HTR-8/SVneo (cell line): ENCODE data around the gene MXRA7.
A peak's percentile ranks its signal among the peaks of the same experiment; 100 is the strongest.
"Not testable (repeated sequence)": the region's sequence is repeated elsewhere in the genome, so short reads cannot be mapped to it uniquely, and the experiment has no call there.

Experiments
- DNase-seq: peaks from one replicate; pipeline ENCODE4 v3.0.0; 2011; ENCODE audit warnings: low spot score, mixed read lengths; ENCODE audit not compliant: insufficient read length
- FAIRE-seq: peaks from 2 replicates; lab custom pipeline; 2011; peaks lifted over from hg19 to GRCh38; lab: Jason Lieb, UNC

The MXRA7 gene

GRCh38 chr17:76720211-76720610 is 9.4 kb upstream of the MXRA7 start:
- no peak for FAIRE-seq
- no peak for DNase-seq

- FAIRE-seq (no peak), DNase-seq (no peak)
Observed at GRCh38 chr17:76718516-76718915, 7.8 kb upstream of the MXRA7 start.

DNA sequence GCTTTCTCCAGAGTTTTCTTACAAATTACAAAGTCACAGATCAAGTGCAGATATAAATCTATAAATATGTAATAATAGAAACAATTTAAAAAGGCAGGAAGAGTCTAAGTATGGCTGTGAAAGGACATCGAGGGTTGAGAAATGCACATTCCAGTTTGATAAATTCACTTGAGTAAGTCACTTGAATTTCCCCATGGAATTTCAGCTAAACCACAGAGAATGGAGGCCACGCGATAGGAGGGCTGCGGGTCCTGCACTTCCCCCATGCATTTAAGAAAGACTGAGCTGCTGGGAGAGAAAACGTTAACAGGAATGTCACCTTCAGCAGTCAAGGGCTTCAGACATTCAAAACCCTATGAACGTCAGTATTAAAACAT is 6.1 kb upstream of the MXRA7 start:
- FAIRE-seq = no peak

GRCh38 chr17:76716146-76716838 is 5.5 kb upstream of the MXRA7 start:
- FAIRE-seq (peak; percentile 38), DNase-seq (no peak)

More for the DNA sequence above, 6.1 kb upstream of the MXRA7 start:
- DNase-seq = no peak

- DNase-seq (no peak), FAIRE-seq (no peak)
Observed at GRCh38 chr17:76715496-76715830, 4.7 kb upstream of the MXRA7 start.

DNA sequence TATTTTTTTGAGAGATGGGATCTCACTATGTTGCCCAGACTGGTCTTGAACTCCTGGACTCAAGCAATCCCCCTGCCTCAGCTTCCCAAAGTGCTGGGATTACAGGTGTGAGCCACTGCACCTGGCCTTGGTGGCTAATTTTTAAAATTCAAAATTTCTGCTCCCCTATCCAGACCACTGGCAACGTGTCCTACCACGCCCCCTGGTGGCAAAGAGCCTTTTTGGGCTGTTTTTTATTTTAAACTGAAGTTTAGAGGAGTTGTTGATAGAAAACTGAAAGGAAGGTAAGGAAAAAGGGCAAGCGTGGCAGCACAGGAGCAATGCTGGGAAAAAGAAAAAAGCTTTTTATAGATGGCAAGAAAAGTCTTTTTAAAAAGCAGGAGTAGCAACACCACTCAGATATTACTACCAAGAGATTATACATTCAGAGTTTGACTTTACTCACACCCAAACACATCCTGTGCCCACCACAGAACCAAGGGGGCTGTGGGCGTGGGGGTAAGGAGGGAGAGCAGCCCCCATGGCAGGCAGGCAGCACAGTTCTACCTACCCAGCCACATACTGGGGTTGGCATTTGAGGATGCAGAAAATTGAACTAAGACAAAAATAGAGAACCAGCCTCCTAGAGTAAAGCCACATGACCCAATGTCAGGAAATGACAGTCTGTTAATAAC is 4.2 kb upstream of the MXRA7 start:
- FAIRE-seq = no peak
- DNase-seq = no peak

GRCh38 chr17:76714336-76714735 is 3.6 kb upstream of the MXRA7 start:
- no peak for FAIRE-seq
- DNase-seq = no peak

- FAIRE-seq = no peak
Observed at GRCh38 chr17:76713765-76714164, 3.0 kb upstream of the MXRA7 start.

GRCh38 chr17:76712321-76712720 is 1.6 kb upstream of the MXRA7 start:
- not testable (repeated sequence) for DNase-seq, FAIRE-seq

More at GRCh38 chr17:76713765-76714164, 3.0 kb upstream of the MXRA7 start:
- no peak for DNase-seq

- FAIRE-seq = not testable (repeated sequence)
Observed at GRCh38 chr17:76709951-76710862, 558 bp downstream of the MXRA7 start.

DNA sequence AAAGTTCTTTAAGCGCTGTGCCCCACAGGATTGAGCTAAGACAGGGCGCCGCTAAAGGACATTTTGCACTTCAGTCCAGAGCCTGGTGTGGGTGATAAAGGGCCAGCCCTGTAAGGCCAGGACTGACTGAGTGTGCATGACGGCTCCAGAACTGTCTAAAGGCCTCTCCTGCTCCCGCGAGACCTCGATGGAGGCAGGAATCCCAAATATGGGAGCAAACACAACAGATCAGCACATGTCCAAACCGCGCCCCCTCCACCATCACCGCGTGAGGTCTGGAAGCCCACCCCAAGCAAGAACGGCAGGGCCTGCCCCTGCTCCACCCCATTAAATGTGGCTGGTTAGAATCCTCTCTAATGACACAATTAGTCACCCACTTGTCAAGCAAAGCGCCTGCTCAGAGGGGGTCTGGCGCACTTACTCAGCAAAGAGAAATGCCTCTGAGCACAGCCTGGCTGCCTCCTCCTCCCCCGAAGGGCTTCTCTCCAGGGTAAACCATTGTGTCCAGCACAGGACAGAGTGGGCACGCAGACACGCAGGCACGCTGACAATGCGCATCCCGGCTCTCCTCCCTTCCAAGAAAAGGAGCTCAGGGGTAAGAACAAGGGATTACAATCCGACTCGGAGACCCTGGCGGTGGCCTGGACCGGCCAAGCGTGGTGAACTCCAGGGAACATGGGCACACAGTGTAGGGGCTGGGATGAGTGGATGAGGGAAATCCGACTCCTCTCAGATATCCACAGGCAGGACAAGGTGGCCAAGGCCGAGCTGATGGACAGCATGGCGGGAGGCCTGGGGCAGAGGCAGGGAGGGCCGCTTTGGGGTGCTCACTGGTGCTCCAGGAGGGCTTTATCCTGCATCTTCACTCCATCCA is 1.5 kb downstream of the MXRA7 start:
- peak; percentile 95 for DNase-seq
- peak; percentile 97 for FAIRE-seq

More at GRCh38 chr17:76709951-76710862, 558 bp downstream of the MXRA7 start:
- not testable (repeated sequence) for DNase-seq

DNA sequence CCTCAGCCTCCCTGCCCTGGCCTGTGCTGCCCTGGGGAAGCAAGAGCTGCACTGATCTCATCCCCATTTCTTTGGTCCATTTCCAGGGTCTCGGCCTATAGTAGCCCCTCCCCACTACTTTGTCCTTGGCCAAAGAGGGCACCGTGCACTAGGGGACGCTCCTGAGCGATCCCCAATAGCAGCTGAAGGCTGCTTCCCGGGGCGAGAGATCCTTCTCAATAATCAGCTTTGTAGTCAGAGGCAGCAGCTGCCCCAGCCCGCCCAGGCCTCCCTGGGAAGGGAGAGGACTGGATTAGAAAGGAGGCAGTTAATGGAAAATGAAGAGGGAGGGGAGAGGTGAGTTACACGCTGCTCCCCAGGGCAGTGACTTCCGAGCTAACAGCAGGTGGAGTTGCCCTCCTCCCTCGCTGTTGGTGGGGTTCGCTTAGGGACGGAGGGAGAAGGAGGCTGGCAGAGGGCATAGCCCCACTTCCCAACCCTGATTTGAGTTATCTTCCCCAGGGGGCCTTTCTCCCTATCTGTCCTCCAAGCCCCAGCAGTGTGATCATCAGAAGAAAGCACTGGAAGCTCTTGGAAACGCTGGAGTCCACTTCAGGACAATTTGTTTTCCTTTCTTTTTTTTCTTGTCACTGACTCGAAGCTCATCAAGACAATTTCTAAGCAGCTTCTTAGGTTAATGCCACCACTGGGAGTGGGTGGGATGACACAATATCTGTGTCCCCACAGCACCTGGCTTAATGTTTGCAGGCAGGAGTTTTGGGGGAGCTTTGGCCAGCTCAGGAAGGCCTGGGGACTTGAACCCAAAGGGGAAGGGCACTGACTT is 2.6 kb downstream of the MXRA7 start:
- no peak for DNase-seq
- no peak for FAIRE-seq

DNA sequence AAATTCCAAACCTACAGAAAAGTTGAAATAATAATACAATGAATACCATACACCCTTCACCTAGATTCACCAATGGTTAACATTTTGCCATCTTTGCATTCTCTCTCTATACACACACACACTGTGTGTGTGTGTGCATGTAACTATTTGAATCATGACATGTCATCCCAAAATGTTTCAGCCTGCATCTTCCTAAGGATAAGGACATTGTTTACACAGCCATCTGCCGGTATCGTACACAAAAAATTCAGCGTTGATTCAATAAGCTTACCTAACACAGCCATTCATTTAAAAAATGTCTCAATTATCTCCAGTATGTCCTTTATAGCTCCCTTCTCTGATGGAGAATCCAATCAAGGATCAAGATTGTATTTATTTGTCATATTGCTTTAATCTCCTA is 3.9 kb downstream of the MXRA7 start:
- FAIRE-seq (peak; percentile 54), DNase-seq (no peak)

DNA sequence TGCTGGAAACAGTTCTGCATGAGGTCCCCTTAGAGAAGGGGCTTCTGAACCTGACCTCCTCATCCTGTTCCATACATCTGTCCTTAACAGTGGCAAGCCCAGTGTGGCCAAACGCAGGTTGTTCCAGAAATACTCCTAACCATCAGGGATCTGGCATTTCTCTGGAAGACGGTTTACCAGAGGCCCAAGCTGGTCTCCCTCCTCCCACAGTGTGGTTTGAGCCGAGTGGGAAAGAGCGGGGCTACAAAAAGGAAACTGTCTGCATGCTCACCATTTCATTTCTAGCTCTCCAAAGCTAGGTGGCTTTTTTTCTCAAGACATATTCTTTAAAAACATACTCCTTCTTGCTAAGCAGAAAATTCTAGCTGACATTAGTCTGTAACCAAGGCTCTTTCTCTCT is 6.0 kb downstream of the MXRA7 start:
- FAIRE-seq (no peak), DNase-seq (no peak)

DNA sequence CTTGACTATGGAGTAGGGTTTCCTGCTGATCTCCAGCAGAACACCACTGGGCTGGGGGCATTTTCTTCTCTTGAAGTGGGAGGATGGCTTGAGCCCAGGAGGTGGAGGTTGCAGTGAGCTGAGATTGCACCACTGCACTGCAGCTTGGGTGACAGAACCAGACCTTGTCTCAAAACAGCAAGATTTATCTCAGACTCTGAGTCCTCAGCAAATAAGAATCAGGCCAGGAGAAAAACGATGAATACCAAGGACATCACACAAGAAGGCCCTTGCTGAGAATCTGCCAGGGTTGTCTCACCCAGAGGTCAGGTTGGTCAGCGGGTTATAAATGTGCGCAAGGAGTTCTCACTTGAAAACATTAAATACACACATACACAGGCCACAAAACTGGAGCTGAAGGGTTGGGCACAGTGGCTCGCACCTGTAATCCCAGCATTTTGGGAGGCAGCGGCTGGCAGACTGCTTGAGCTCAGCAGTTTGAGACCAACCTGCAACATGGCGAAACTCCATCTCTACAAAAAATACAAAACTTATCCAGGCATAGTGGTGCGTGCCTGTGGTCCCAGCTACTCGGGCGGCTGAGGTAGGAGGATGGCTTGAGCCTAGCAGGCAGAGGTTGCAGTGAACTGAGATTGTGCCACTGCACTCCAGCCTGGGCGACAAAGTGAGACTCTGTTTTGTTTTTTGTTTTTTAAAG is 7.7 kb downstream of the MXRA7 start:
- FAIRE-seq (no peak), DNase-seq (no peak)

GRCh38 chr17:76702076-76702475 is 8.7 kb downstream of the MXRA7 start:
- no peak for DNase-seq
- no peak for FAIRE-seq

DNA sequence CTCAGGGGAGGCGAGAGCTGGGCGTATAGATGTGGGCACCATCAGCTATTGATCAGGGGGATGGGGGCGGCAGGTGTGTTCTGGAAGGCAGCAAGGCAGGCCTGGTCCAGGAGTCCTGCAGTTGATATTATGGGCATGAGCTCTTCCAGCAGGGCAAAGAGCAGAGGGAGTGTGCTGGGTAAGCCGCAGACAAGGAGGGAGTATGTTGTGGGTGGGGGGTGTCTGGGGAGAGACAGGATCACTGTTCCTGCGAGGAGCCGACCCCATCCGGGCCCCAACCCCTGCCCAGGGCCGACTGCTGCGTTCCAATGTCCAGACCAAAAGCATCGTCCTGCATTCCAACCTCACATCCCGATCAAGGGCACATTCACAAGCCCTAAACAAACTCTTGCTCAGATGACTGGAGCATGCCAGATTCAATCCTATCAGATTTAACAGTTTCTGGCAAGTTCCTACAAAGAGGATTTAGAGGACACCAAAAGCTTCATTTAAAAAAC is 9.2 kb downstream of the MXRA7 start:
- FAIRE-seq = no peak
- no peak for DNase-seq
